HEK293T (cell line): ENCODE data around the gene CCNG2.

ENCODE experiments used
- BHLHE40 ChIP-seq: fragments of 450-650 bp; IDR thresholded peaks from 2 replicates; pipeline ENCODE4 v1.6.1; 2016; ENCODE audit warnings: mild to moderate bottlenecking, moderate library complexity, borderline replicate concordance
- CTBP1 ChIP-seq: fragments of 450-650 bp; IDR thresholded peaks from 2 replicates; pipeline ENCODE4 v1.6.1; 2016; ENCODE audit warnings: borderline replicate concordance
- ELF4 ChIP-seq: fragments of 450-650 bp; IDR thresholded peaks from 2 replicates; pipeline ENCODE4 v1.6.1; 2017; ENCODE audit warnings: antibody characterized with exemption
- FOXA1 ChIP-seq: fragments of 450-650 bp; IDR thresholded peaks from 2 replicates; pipeline ENCODE4 v1.6.1; 2016; ENCODE audit warnings: mild to moderate bottlenecking
- FOXK2 ChIP-seq: fragments of 450-650 bp; IDR thresholded peaks from 2 replicates; pipeline ENCODE4 v1.6.1; 2016; ENCODE audit warnings: mild to moderate bottlenecking
- SP1 ChIP-seq: fragments of 450-650 bp; IDR thresholded peaks from 2 replicates; pipeline ENCODE4 v1.6.1; 2017
- ZNF384 ChIP-seq: fragments of 450-650 bp; IDR thresholded peaks from 2 replicates; pipeline ENCODE4 v1.6.1; 2016

DNA sequence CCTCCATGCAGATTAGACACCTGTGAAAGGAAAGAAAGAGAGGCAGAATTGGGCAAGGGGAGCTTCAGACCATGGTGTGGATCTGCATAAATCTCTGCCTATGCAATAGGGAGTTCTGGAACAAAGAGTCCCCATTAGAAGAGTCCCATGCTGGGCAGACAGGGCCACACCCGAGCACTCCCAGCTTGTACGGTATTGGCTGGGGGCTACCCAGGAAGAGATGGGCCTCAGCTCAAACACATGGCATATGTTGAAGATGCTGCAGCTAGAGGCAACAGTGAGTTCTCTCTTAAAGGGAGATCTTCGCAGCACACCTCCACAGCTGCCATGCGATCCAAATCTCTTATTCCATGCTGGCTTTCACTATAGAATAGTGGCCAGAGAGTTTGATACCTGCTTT, 24.7 kb downstream of the CCNG2 start:
- no peak for TF ChIP-seq BHLHE40
- TF ChIP-seq FOXK2 = no peak
- TF ChIP-seq ZNF384 = no peak
- TF ChIP-seq SP1 = no peak
- no peak for TF ChIP-seq ELF4
- no peak for TF ChIP-seq FOXA1
- TF ChIP-seq CTBP1 = no peak
